Gastroesophageal sphincter (tissue), 3 donors: ENCODE results near the gene PITX1.

Experiments used
- POLR2A ChIP-seq, 2 donors: fragments of 450-650 bp; IDR thresholded peaks; one replicate each; pipeline ENCODE4 v1.6.1; 2017; ENCODE audit warnings: antibody characterized with exemption in 2 of 2, mild to moderate bottlenecking in 2 of 2, moderate library complexity in 1 of 2
- TF ChIP-seq, protein P1 (sequence below), 4 experiments: fragments of 200-600 bp in 2 of 4; fragments of 450-650 bp in 2 of 4; sonication (generic) in 1 of 4; IDR thresholded peaks; one replicate each; pipeline ENCODE4 v1.5.1; 2017 to 2019; ENCODE audit warnings: antibody characterized with exemption in 4 of 4, mild to moderate bottlenecking in 2 of 4, moderate library complexity in 2 of 4

DNA sequence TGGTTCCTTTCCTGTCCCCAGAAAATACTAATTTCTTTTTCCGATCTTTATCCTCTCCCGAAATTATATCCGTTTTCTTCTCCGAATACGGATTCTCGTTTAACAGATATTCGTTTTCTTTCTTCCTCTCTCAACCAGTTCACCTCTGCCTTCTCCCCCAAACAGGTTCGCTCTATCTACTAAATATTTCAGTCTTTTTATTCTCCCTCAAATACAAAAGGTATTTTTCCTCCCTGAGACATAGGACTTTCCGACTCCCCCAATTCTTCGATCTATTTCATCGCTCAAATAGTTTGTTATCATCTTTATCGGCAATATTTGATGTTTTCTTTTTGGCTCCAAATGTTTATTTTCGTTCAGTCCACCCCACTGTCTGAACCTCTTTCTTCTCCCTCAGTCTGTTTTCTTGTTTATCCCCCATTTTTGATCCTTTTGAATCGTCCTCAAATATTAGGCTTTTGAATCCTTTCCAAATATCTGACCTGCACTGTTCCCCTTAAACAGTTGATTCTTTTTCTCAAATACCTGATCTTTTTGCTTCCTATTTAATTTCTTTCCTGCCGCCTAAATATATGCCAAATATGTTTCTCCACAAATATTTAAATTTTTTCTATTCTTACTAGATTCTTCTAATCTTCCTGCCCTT, 4.4 kb downstream of the PITX1 start:
- TF ChIP-seq, protein P1, sequence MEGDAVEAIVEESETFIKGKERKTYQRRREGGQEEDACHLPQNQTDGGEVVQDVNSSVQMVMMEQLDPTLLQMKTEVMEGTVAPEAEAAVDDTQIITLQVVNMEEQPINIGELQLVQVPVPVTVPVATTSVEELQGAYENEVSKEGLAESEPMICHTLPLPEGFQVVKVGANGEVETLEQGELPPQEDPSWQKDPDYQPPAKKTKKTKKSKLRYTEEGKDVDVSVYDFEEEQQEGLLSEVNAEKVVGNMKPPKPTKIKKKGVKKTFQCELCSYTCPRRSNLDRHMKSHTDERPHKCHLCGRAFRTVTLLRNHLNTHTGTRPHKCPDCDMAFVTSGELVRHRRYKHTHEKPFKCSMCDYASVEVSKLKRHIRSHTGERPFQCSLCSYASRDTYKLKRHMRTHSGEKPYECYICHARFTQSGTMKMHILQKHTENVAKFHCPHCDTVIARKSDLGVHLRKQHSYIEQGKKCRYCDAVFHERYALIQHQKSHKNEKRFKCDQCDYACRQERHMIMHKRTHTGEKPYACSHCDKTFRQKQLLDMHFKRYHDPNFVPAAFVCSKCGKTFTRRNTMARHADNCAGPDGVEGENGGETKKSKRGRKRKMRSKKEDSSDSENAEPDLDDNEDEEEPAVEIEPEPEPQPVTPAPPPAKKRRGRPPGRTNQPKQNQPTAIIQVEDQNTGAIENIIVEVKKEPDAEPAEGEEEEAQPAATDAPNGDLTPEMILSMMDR (IDR thresholded peaks at IDR 0.05), result no peak
- no peak for TF ChIP-seq POLR2A (IDR thresholded peaks at IDR 0.05)
